H1 (cell line): ENCODE data around the gene TCEANC2. TPM values are rescaled to one million over a fixed set of nuclear protein-coding genes. Genes with fewer than 3 reads are reported as not detected.

Experiments used
- CTCF ChIA-PET: fragments of 300-600 bp; sonication (Branson Sonifier 250); formaldehyde crosslinking; loops from one replicate; lab custom pipeline; 2021; ENCODE audit not compliant: partially characterized antibody; lab: Charles Lee
- POLR2A ChIA-PET: fragments of 300-600 bp; sonication (Branson Sonifier 250); formaldehyde crosslinking; loops from one replicate; lab custom pipeline; 2021; ENCODE audit warnings: inconsistent platforms; ENCODE audit not compliant: partially characterized antibody; lab: Charles Lee
- DNase-seq, 2 experiments: peaks; one replicate each; pipeline versions ENCODE4 v3.0.0 to v3.0.0-alpha.2; 2010 to 2022; ENCODE audit warnings: low spot score in 2 of 2, low read depth in 1 of 2, mixed read lengths in 1 of 2
- FAIRE-seq: peaks from 2 replicates; lab custom pipeline; 2011; peaks lifted over from hg19 to GRCh38; lab: Jason Lieb, UNC
- H2AFZ ChIP-seq: 2 replicates; pipeline ENCODE4 v1.8.1; 2012; ENCODE audit warnings: low read length, inconsistent platforms
- H2AK5ac ChIP-seq: 2 replicates; pipeline ENCODE4 v1.6.1; 2013; ENCODE audit warnings: low read depth, low read length
- H2BK120ac ChIP-seq: replicated peaks from 2 replicates; pipeline ENCODE3; 2013; ENCODE audit warnings: low read depth, low read length, inconsistent platforms
- H2BK12ac ChIP-seq: 2 replicates; pipeline ENCODE4 v1.6.1; 2013; ENCODE audit warnings: low read depth, low read length
- H2BK15ac ChIP-seq: 2 replicates; pipeline ENCODE4 v1.6.1; 2013; ENCODE audit warnings: low read length
- H2BK20ac ChIP-seq: 2 replicates; pipeline ENCODE4 v1.6.1; 2013; ENCODE audit warnings: low read length
- H2BK5ac ChIP-seq: 2 replicates; pipeline ENCODE4 v1.6.1; 2013; ENCODE audit warnings: low read depth, low read length
- H3K14ac ChIP-seq: 2 replicates; pipeline ENCODE4 v1.6.1; 2013; ENCODE audit warnings: inconsistent platforms; ENCODE audit not compliant: insufficient read length
- H3K18ac ChIP-seq: 2 replicates; pipeline ENCODE4 v1.6.1; 2013; ENCODE audit warnings: low read length; ENCODE audit errors: extremely low read depth
- H3K23ac ChIP-seq: 2 replicates; pipeline ENCODE4 v1.6.1; 2013; ENCODE audit warnings: inconsistent platforms; ENCODE audit not compliant: insufficient read length
- H3K23me2 ChIP-seq: 2 replicates; pipeline ENCODE4 v1.6.1; 2013; ENCODE audit warnings: low read depth, low read length
- H3K27ac ChIP-seq: 2 replicates; pipeline ENCODE4 v1.6.1; 2011; ENCODE audit warnings: low read depth, low read length, inconsistent platforms
- H3K27me3 ChIP-seq, 4 experiments: replicated peaks in 1 of 4; 1 replicate in 1 of 4; 2 replicates in 3 of 4; pipeline versions ENCODE4 v1.6.1 to v1.8.1; 2011 to 2013; ENCODE audit warnings: low read length in 3 of 4, mild to moderate bottlenecking in 3 of 4, inconsistent platforms in 2 of 4, mixed read lengths in 2 of 4, moderate library complexity in 1 of 4; ENCODE audit not compliant: control insufficient read depth in 3 of 4, insufficient read depth in 3 of 4; ENCODE audit errors: extremely low read depth in 1 of 4
- H3K36me3 ChIP-seq, 4 experiments: 2 replicates each; pipeline versions ENCODE4 v1.6.1 to v1.8.1; 2011 to 2013; ENCODE audit warnings: mild to moderate bottlenecking in 4 of 4, low read length in 3 of 4, moderate library complexity in 2 of 4, control low read depth in 1 of 4, inconsistent platforms in 1 of 4; ENCODE audit not compliant: insufficient read depth in 4 of 4, control insufficient read depth in 2 of 4
- H3K4ac ChIP-seq: replicated peaks from 2 replicates; pipeline ENCODE3; 2013; ENCODE audit warnings: low read length, low read depth, mixed read lengths, inconsistent platforms; ENCODE audit not compliant: insufficient read length
- H3K4me1 ChIP-seq, 4 experiments: replicated peaks in 1 of 4; 1 replicate in 1 of 4; 2 replicates in 3 of 4; pipeline versions ENCODE4 v1.6.1 to v1.8.1; 2011 to 2013; ENCODE audit warnings: low read length in 3 of 4, inconsistent platforms in 2 of 4, mixed read lengths in 1 of 4; ENCODE audit not compliant: insufficient read depth in 4 of 4, control insufficient read depth in 3 of 4
- H3K4me2 ChIP-seq, 2 experiments: 2 replicates each; pipeline versions ENCODE4 v1.6.1 to v1.8.1; 2011 to 2013; ENCODE audit warnings: low read depth in 2 of 2, low read length in 2 of 2, control low read depth in 1 of 2, inconsistent platforms in 1 of 2, mild to moderate bottlenecking in 1 of 2; ENCODE audit not compliant: insufficient read depth in 1 of 2
- H3K4me3 ChIP-seq, 4 experiments: fragments of 200-600, 300-600 bp in 1 of 4; sonication (generic), shearing (Covaris generic), sonication (Bioruptor Twin) in 1 of 4; 2 replicates each; pipeline versions ENCODE4 v1.5.1 to v1.8.1; 2011 to 2016; ENCODE audit warnings: low read length in 4 of 4, low read depth in 3 of 4, control low read depth in 2 of 4, inconsistent platforms in 2 of 4, mild to moderate bottlenecking in 2 of 4, mixed read lengths in 1 of 4, moderate library complexity in 1 of 4; ENCODE audit not compliant: insufficient read depth in 2 of 4; ENCODE audit errors: extremely low read depth in 1 of 4
- H3K56ac ChIP-seq: replicated peaks from 2 replicates; pipeline ENCODE3; 2013; ENCODE audit warnings: low read depth, mild to moderate bottlenecking, mixed read lengths, low read length, inconsistent platforms; ENCODE audit not compliant: insufficient read length
- H3K79me1 ChIP-seq: 2 replicates; pipeline ENCODE4 v1.6.1; 2013; ENCODE audit warnings: low read depth, low read length, control low read depth
- H3K79me2 ChIP-seq, 2 experiments: 2 replicates each; pipeline versions ENCODE4 v1.6.1 to v1.8.1; 2012 to 2013; ENCODE audit warnings: low read length in 2 of 2, mild to moderate bottlenecking in 2 of 2, inconsistent platforms in 1 of 2; ENCODE audit not compliant: insufficient read depth in 2 of 2, control insufficient read depth in 1 of 2
- H3K9ac ChIP-seq, 4 experiments: replicated peaks in 1 of 4; 1 replicate in 1 of 4; 2 replicates in 3 of 4; pipeline versions ENCODE4 v1.6.1 to v1.8.1; 2011 to 2013; ENCODE audit warnings: low read depth in 3 of 4, low read length in 3 of 4, control low read depth in 2 of 4, mild to moderate bottlenecking in 2 of 4, moderate library complexity in 2 of 4, inconsistent platforms in 1 of 4; ENCODE audit errors: extremely low read depth in 1 of 4
- H3K9me3 ChIP-seq, 2 experiments: 2 replicates each; pipeline versions ENCODE4 v1.6.1 to v1.8.1; 2012 to 2013; ENCODE audit warnings: mild to moderate bottlenecking in 2 of 2, moderate library complexity in 2 of 2, control low read depth in 1 of 2, inconsistent platforms in 1 of 2, low read depth in 1 of 2, low read length in 1 of 2, mixed read lengths in 1 of 2; ENCODE audit not compliant: insufficient read depth in 2 of 2
- H4K20me1 ChIP-seq, 2 experiments: replicated peaks in 1 of 2; 2 replicates each; pipeline versions ENCODE3 to v1.8.1; 2011 to 2013; ENCODE audit warnings: inconsistent platforms in 2 of 2, low read length in 2 of 2, mild to moderate bottlenecking in 1 of 2; ENCODE audit not compliant: insufficient read depth in 2 of 2, control insufficient read depth in 1 of 2
- H4K5ac ChIP-seq: 2 replicates; pipeline ENCODE4 v1.6.1; 2013; ENCODE audit warnings: low read length, low read depth, mixed read lengths, inconsistent platforms; ENCODE audit not compliant: insufficient read length
- H4K8ac ChIP-seq: 2 replicates; pipeline ENCODE4 v1.8.0; 2013; ENCODE audit warnings: mild to moderate bottlenecking, moderate library complexity, low read length, inconsistent platforms; ENCODE audit not compliant: insufficient read depth; ENCODE audit errors: extremely low read depth
- H4K91ac ChIP-seq: replicated peaks from 2 replicates; pipeline ENCODE3; 2013; ENCODE audit warnings: low read length, mixed read lengths, inconsistent platforms; ENCODE audit not compliant: insufficient read length
- EP300 ChIP-seq, 2 experiments: IDR thresholded peaks; 1 replicate in 1 of 2; 2 replicates in 1 of 2; pipeline ENCODE4 v1.6.1; 2011 to 2012; ENCODE audit warnings: low read depth in 2 of 2, low read length in 2 of 2, mild to moderate bottlenecking in 2 of 2, borderline replicate concordance in 1 of 2, inconsistent platforms in 1 of 2, moderate library complexity in 1 of 2
- GABPA ChIP-seq: IDR thresholded peaks from 2 replicates; pipeline ENCODE4 v1.6.1; 2011; ENCODE audit warnings: mild to moderate bottlenecking, low read length, moderate library complexity, borderline replicate concordance; ENCODE audit not compliant: insufficient read depth
- JUN ChIP-seq: IDR thresholded peaks from 2 replicates; pipeline ENCODE4 v1.6.1; 2011; ENCODE audit warnings: low read depth, mild to moderate bottlenecking, improper control_type of control experiment, low read length
- JUND ChIP-seq: IDR thresholded peaks from 2 replicates; pipeline ENCODE4 v1.6.1; 2011; ENCODE audit warnings: mild to moderate bottlenecking, improper control_type of control experiment, low read length
- RAD21 ChIP-seq, 2 experiments: IDR thresholded peaks in 1 of 2; conservative IDR thresholded peaks in 1 of 2; 2 replicates each; pipeline ENCODE4 v1.6.1; 2011; ENCODE audit warnings: low read depth in 2 of 2, low read length in 2 of 2, improper control_type of control experiment in 1 of 2, inconsistent platforms in 1 of 2, mild to moderate bottlenecking in 1 of 2, moderate library complexity in 1 of 2
- RBBP5 ChIP-seq: IDR thresholded peaks from 2 replicates; pipeline ENCODE4 v1.7.1; 2012; ENCODE audit warnings: low read depth, mild to moderate bottlenecking, inconsistent platforms, low read length, moderate library complexity, borderline replicate concordance
- SRF ChIP-seq: IDR thresholded peaks from 2 replicates; pipeline ENCODE4 v1.6.1; 2011; ENCODE audit warnings: mild to moderate bottlenecking, low read depth, low read length, moderate library complexity
- SUZ12 ChIP-seq: fragments of 200-600 bp; sonication (generic); IDR thresholded peaks from 2 replicates; pipeline ENCODE4 v1.6.1; 2012; ENCODE audit warnings: mild to moderate bottlenecking, inconsistent platforms, low read length, moderate library complexity, mixed read lengths
- TBP ChIP-seq: IDR thresholded peaks from 2 replicates; pipeline ENCODE4 v1.6.1; 2011; ENCODE audit warnings: low read depth, low read length, improper control_type of control experiment
- TEAD4 ChIP-seq: IDR thresholded peaks from 2 replicates; pipeline ENCODE4 v1.6.1; 2012; ENCODE audit warnings: low read depth, low read length, inconsistent platforms, mixed read lengths
- WGBS, 2 experiments: shearing (Covaris generic) in 1 of 2; methylation state at CpG; one replicate each; pipeline versions ENCODE4 v1.1.6 to v1.1.7; 2013 to 2015; ENCODE audit warnings: low lambda C conversion rate in 2 of 2, mixed read lengths in 2 of 2, inconsistent platforms in 1 of 2, low coverage in 1 of 2, missing lambda C conversion rate in 1 of 2; ENCODE audit not compliant: insufficient replicate concordance in 2 of 2, insufficient coverage in 1 of 2, insufficient read length in 1 of 2; ENCODE audit errors: extremely low coverage in 1 of 2, missing lambda C conversion rate in 1 of 2; 5-methylcytosine and 5-hydroxymethylcytosine counted together
- polyA plus RNA-seq, 7 experiments: library from polyadenylated mRNA; depleted of rRNA in 3 of 7; stranded (reverse) in 5 of 7; unstranded in 2 of 7; fragments of >200 nt in 5 of 7; fragments of 200-250 nt in 2 of 7; gene quantifications; 1 replicate in 5 of 7; 2 replicates in 1 of 7; 4 replicates in 1 of 7; pipeline versions ENCODE4 v1.2.1 to v1.2.3, GENCODE V29; 2011 to 2013; ENCODE audit warnings: missing spikeins in 2 of 7, mixed read lengths in 2 of 7
- total RNA-seq: library from RNA; stranded (reverse); fragmentation: NEBNext Ultra II Directional; extraction: Animal tissue kit (Norgen Biotek cat#: 25700); gene quantifications from 2 replicates; pipeline ENCODE4 v1.2.1, GENCODE V29; 2021
- TF ChIP-seq, protein P1 (sequence below), 3 experiments: IDR thresholded peaks; 1 replicate in 2 of 3; 2 replicates in 1 of 3; pipeline versions ENCODE4 v1.5.1 to v1.6.1; 2011; ENCODE audit warnings: low read length in 3 of 3, mild to moderate bottlenecking in 3 of 3, inconsistent platforms in 2 of 3, low read depth in 1 of 3, moderate library complexity in 1 of 3; ENCODE audit not compliant: insufficient read depth in 1 of 3; ENCODE audit errors: control extremely low read depth in 1 of 3

The TCEANC2 gene
- total and polyA plus RNA-seq, 2 of the 8 experiments (the other 6 are each of a cell fraction or from before 2014, with no cell fraction given): 4.2 to 8.2 TPM

DNA sequence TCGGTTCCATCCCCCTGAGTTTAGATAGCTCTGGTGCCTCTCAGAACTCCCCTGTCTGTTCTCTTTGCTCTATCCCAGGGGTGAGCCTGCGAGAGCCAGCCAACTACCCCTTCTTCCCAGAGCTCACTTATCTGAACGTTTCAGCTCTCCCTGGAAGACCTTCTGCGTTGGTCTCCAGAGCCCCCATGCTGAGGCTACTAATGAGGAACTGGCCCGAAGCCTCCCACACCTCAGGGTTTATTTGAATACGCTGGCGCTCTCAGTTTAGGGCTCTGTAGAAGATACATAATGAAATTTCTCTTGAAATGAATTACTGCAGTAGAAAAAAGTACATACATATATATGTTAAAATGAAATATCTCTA is 43.5 kb downstream of the TCEANC2 start:
- CTCF ChIA-PET: interaction anchor here (1.3 to 1.5 kb wide), 3 partner anchors 9 to 24 kb away, joined by 3 to 5 read pairs (median 4); no protein-coding TSS in a partner anchor
- H3K79me2 ChIP-seq: no peaks in the 10 kb centered on the region
- H3K23ac ChIP-seq: no peak overlapping the region
- no peak overlapping the region for H3K4ac ChIP-seq
- no peak overlapping the region for H2BK15ac ChIP-seq
- no peaks in the 10 kb centered on the region for H4K20me1 ChIP-seq
- no peaks in the 10 kb centered on the region for H3K36me3 ChIP-seq
- H2AK5ac ChIP-seq: no peak overlapping the region
- H3K9me3 ChIP-seq: no peaks in the 10 kb centered on the region
- H2AFZ ChIP-seq: no peak overlapping the region
- H3K4me3 ChIP-seq: no peak overlapping the region
- no peak overlapping the region for H4K8ac ChIP-seq
- DNase-seq (no peak), FAIRE-seq (no peak)
- H2BK20ac ChIP-seq: no peak overlapping the region
- no peak overlapping the region for H4K5ac ChIP-seq
- POLR2A ChIA-PET: interaction anchor here (0.6 kb wide), 1 partner anchor 307 kb away, joined by 3 read pairs; no protein-coding TSS in a partner anchor
- H2BK5ac ChIP-seq: no peak overlapping the region
- no peak overlapping the region for H3K18ac ChIP-seq
- H4K91ac ChIP-seq: no peak overlapping the region
- no peak overlapping the region for H3K56ac ChIP-seq
- WGBS, 2 experiments: 81% methylated on average over 7 of the region's 7 CpGs; no CpG with 5 or more reads in 1 of the 2 experiments
- H3K9ac ChIP-seq: no peak overlapping the region
- no peak overlapping the region for H2BK12ac ChIP-seq
- H3K27me3 ChIP-seq: no peaks in the 10 kb centered on the region
- H3K23me2 ChIP-seq: no peaks in the 10 kb centered on the region
- no peak overlapping the region for H3K14ac ChIP-seq
- no peak overlapping the region for H3K27ac ChIP-seq
- no peak overlapping the region for H2BK120ac ChIP-seq
- no peak overlapping the region for H3K4me2 ChIP-seq
- no peaks in the 10 kb centered on the region; a peak in 1 of 7 replicates for H3K4me1 ChIP-seq
- no peaks in the 10 kb centered on the region for H3K79me1 ChIP-seq
- no peak for TF ChIP-seq JUN
- TF ChIP-seq EP300 (IDR thresholded peaks at IDR 0.05; ENCODE audit: borderline replicate concordance in 1 of 2, low read depth in 2 of 2, low read length in 2 of 2): no peak
- TF ChIP-seq TEAD4: no peak
- no peak for TF ChIP-seq RAD21 (IDR thresholded peaks at IDR 0.05 in 1 of 2, conservative IDR thresholded peaks at IDR 0.05 in 1 of 2; ENCODE audit: low read depth in 2 of 2, low read length in 2 of 2)
- no peak for TF ChIP-seq JUND
- no peak for TF ChIP-seq SRF
- TF ChIP-seq, protein P1, sequence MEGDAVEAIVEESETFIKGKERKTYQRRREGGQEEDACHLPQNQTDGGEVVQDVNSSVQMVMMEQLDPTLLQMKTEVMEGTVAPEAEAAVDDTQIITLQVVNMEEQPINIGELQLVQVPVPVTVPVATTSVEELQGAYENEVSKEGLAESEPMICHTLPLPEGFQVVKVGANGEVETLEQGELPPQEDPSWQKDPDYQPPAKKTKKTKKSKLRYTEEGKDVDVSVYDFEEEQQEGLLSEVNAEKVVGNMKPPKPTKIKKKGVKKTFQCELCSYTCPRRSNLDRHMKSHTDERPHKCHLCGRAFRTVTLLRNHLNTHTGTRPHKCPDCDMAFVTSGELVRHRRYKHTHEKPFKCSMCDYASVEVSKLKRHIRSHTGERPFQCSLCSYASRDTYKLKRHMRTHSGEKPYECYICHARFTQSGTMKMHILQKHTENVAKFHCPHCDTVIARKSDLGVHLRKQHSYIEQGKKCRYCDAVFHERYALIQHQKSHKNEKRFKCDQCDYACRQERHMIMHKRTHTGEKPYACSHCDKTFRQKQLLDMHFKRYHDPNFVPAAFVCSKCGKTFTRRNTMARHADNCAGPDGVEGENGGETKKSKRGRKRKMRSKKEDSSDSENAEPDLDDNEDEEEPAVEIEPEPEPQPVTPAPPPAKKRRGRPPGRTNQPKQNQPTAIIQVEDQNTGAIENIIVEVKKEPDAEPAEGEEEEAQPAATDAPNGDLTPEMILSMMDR (IDR thresholded peaks at IDR 0.05; ENCODE audit: control extremely low read depth in 1 of 3, insufficient read depth in 1 of 3, low read depth in 1 of 3, low read length in 3 of 3): no peak
- TF ChIP-seq RBBP5: no peak
- TF ChIP-seq TBP: no peak
- no peak for TF ChIP-seq SUZ12
- TF ChIP-seq GABPA: no peak
